Bronchial epithelial cell (primary cell): ENCODE results near the gene MAPK7. TPM values are rescaled to one million over a fixed set of nuclear protein-coding genes. Genes with fewer than 3 reads are reported as not detected.

Source experiments
- DNase-seq: peaks from one replicate; pipeline ENCODE4 v3.0.0-alpha.2; 2010; ENCODE audit warnings: low read depth
- FAIRE-seq: peaks from 2 replicates; lab custom pipeline; 2011; peaks lifted over from hg19 to GRCh38; lab: Jason Lieb, UNC
- H3K27me3 ChIP-seq: 2 replicates; pipeline ENCODE4 v1.5.1; 2011; ENCODE audit warnings: low read length; ENCODE audit not compliant: control insufficient read depth, insufficient read depth
- H3K36me3 ChIP-seq: 2 replicates; pipeline ENCODE4 v1.5.1; 2011; ENCODE audit warnings: low read length; ENCODE audit not compliant: control insufficient read depth, insufficient read depth
- H3K4me3 ChIP-seq: 2 replicates; pipeline ENCODE4 v1.5.1; 2011; ENCODE audit warnings: mild to moderate bottlenecking, low read depth, low read length, control low read depth
- CTCF ChIP-seq: IDR thresholded peaks from 2 replicates; pipeline ENCODE4 v1.5.1; 2011; ENCODE audit warnings: mild to moderate bottlenecking, moderate library complexity, low read length, control low read depth, inconsistent platforms; ENCODE audit not compliant: insufficient read depth, severe bottlenecking
- total RNA-seq: library from RNA; depleted of rRNA; stranded (reverse); fragments of >200 nt; gene quantifications from 2 replicates; pipeline ENCODE4 v1.2.1, GENCODE V29; 2014

The MAPK7 gene
- total RNA-seq, 1 donor from 2014 or later: 6.8 TPM

GRCh38 chr17:19426631-19427030 lies 48.3 kb downstream of the MAPK7 start:
- peak; percentile 52 for FAIRE-seq
- DNase-seq: no peak
- H3K36me3 ChIP-seq: no peaks in the 10 kb centered on the region
- TF ChIP-seq CTCF: no peak
- H3K4me3 ChIP-seq: no peak overlapping the region
- no peaks in the 10 kb centered on the region for H3K27me3 ChIP-seq

- FAIRE-seq: no peak
- Histone ChIP-seq H3K4me3 (no peak overlapping the region), H3K27me3 (no peaks in the 10 kb centered on the region), H3K36me3 (no peaks in the 10 kb centered on the region)
- TF ChIP-seq CTCF: no peak
- DNase-seq: no peak
Observed at GRCh38 chr17:19431691-19432090, 53.4 kb downstream of the MAPK7 start.

Other genes starting within 250 kb of the MAPK7 start
- gene EPN2, start 141.1 kb upstream of the MAPK7 start, total RNA-seq: 13.7 and 23.3 TPM in 2 replicates
- 12.4 and 28.0 TPM in 2 replicates for gene B9D1, start 15.8 kb upstream of the MAPK7 start, total RNA-seq
- 0.26 TPM in 1 of 2 replicates, not detected in the other for gene MFAP4, start 8.7 kb downstream of the MAPK7 start, total RNA-seq
- gene RNF112, start 32.7 kb downstream of the MAPK7 start, total RNA-seq: 0.26 and 0.64 TPM in 2 replicates
- gene SLC47A1, start 155.4 kb downstream of the MAPK7 start, total RNA-seq: 1.3 and 1.6 TPM in 2 replicates